Chondrocyte (in vitro differentiated cells): Measurements from ENCODE around the gene SMIM28. TPM values are rescaled to one million over a fixed set of nuclear protein-coding genes. Genes with fewer than 3 reads are reported as not detected.
"Not testable (repeated sequence)": the region's sequence is repeated elsewhere in the genome, so short reads cannot be mapped to it uniquely, and the experiment has no call there.

Experiments
- DNase-seq: peaks from one replicate; pipeline ENCODE4 v3.0.0; 2021; ENCODE audit warnings: mixed read lengths, low spot score
- H3K27ac Mint-ChIP-seq: one replicate; pipeline ENCODE4 v1.8.0; 2021; ENCODE audit warnings: mild to moderate bottlenecking, moderate library complexity, mixed read lengths; ENCODE audit not compliant: unreplicated experiment
- H3K27me3 Mint-ChIP-seq: 2 replicates; pipeline ENCODE4 v1.8.0; 2021; ENCODE audit warnings: low read depth, mixed read lengths
- H3K36me3 Mint-ChIP-seq: 2 replicates; pipeline ENCODE4 v1.8.0; 2021; ENCODE audit warnings: low read depth, mixed read lengths
- H3K4me1 Mint-ChIP-seq: 2 replicates; pipeline ENCODE4 v1.8.0; 2021; ENCODE audit warnings: low read depth, mild to moderate bottlenecking, mixed read lengths
- H3K4me3 Mint-ChIP-seq: one replicate; pipeline ENCODE4 v1.8.0; 2021; ENCODE audit warnings: mild to moderate bottlenecking, moderate library complexity, mixed read lengths; ENCODE audit not compliant: unreplicated experiment
- H3K9me3 Mint-ChIP-seq: 2 replicates; pipeline ENCODE4 v1.8.0; 2021; ENCODE audit warnings: low read depth, mixed read lengths
- total RNA-seq: library from RNA; stranded (reverse); gene quantifications from 3 replicates; pipeline ENCODE4 v1.2.1, GENCODE V29; 2021
- TF ChIP-seq, protein P1 (sequence below): fragments of 200-600 bp; sonication (generic); IDR thresholded peaks from 2 replicates; pipeline ENCODE4 v1.5.0; 2021; ENCODE audit warnings: antibody characterized with exemption, mild to moderate bottlenecking, moderate library complexity

The SMIM28 gene
- total RNA-seq, 1 donor from 2014 or later = not detected

DNA sequence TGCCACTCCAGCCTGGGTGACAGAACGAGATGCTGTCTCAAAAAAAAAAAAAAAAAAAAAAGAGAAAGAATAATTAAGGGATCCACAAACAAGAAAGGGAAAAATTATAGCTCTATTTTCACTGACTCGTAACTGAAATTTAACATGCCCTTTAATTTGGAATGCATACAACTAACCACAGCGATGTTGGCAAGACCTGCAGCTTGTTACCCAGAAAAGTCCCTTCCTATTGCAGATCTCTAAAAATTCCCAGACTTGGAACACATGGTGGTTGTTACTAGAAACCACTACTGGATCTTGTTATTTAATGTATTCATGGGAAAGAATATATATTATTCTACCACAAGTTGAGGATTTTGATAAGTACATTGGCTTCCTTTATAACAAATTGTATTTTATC lies 27.8 kb upstream of the SMIM28 start:
- H3K9me3 Mint-ChIP-seq = no peaks in the 10 kb centered on the region
- DNase-seq = no peak

GRCh38 chr6:138357928-138358327 lies 19.8 kb upstream of the SMIM28 start:
- Mint-ChIP-seq H3K9me3 (peaks cover 2% of the 10 kb centered on the region), H3K27me3 (peaks cover 3% of the 10 kb centered on the region), H3K36me3 (no peaks in the 10 kb centered on the region), H3K4me3 (no peak overlapping the region), H3K27ac (no peak overlapping the region), H3K4me1 (no peaks in the 10 kb centered on the region)
- TF ChIP-seq, protein P1, sequence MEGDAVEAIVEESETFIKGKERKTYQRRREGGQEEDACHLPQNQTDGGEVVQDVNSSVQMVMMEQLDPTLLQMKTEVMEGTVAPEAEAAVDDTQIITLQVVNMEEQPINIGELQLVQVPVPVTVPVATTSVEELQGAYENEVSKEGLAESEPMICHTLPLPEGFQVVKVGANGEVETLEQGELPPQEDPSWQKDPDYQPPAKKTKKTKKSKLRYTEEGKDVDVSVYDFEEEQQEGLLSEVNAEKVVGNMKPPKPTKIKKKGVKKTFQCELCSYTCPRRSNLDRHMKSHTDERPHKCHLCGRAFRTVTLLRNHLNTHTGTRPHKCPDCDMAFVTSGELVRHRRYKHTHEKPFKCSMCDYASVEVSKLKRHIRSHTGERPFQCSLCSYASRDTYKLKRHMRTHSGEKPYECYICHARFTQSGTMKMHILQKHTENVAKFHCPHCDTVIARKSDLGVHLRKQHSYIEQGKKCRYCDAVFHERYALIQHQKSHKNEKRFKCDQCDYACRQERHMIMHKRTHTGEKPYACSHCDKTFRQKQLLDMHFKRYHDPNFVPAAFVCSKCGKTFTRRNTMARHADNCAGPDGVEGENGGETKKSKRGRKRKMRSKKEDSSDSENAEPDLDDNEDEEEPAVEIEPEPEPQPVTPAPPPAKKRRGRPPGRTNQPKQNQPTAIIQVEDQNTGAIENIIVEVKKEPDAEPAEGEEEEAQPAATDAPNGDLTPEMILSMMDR = no peak
- DNase-seq = no peak

More for the DNA sequence above, 27.8 kb upstream of the SMIM28 start:
- Mint-ChIP-seq H3K27me3 (peaks cover 5% of the 10 kb centered on the region), H3K4me3 (no peak overlapping the region), H3K27ac (no peak overlapping the region), H3K36me3 (no peaks in the 10 kb centered on the region), H3K4me1 (peaks cover 10% of the 10 kb centered on the region)
- TF ChIP-seq, protein P1 = no peak

- H3K27ac Mint-ChIP-seq, H3K4me1 Mint-ChIP-seq, H3K4me3 Mint-ChIP-seq, H3K36me3 Mint-ChIP-seq, H3K9me3 Mint-ChIP-seq, DNase-seq: not testable (repeated sequence)
- peaks cover 14% of the 10 kb centered on the region for H3K27me3 Mint-ChIP-seq
Observed at GRCh38 chr6:138368684-138369083, 9.0 kb upstream of the SMIM28 start.

DNA sequence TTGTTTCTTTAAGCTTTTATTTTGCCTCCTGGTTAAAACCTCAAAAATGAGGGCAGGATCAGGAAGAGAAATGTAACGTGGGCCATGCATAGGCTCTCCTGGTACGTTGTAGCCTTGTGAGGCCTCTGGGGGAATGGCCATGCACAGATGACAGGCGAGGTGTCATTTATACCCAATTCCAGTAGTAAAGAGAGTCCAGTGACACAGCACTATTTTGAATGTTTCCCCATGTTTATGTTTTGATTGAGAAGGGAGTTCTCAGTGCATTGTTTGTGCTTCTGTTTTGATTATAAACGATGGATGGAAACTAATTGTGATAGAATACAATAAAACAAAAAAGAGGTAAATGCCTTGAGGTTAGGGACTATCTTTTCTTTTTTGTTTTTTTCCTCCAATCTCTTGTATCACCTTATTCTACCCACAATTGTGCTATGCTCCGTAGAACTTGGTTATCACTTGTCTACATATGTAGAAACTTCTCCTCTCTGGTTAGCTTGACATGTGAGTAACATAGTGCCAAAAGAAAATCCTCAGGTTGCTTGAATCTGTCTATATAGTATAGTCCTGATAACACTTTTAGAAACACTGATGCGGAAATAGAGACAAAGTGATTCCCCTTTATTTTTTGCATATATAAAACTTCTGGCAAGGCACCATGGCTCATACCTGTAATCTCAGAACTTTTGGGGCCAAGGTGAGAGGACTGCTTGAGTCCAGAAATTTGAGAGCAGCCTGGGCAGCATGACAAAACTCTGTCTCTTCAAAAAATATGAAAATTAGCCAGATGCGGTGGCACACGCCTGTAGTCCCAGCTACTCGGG lies 6.9 kb upstream of the SMIM28 start:
- DNase-seq = no peak
- Mint-ChIP-seq H3K27me3 (peaks cover 4% of the 10 kb centered on the region), H3K4me3 (no peak overlapping the region), H3K36me3 (peaks cover 4% of the 10 kb centered on the region), H3K4me1 (no peaks in the 10 kb centered on the region), H3K27ac (no peak overlapping the region), H3K9me3 (peaks cover 6% of the 10 kb centered on the region)
- TF ChIP-seq, protein P1 = no peak

DNA sequence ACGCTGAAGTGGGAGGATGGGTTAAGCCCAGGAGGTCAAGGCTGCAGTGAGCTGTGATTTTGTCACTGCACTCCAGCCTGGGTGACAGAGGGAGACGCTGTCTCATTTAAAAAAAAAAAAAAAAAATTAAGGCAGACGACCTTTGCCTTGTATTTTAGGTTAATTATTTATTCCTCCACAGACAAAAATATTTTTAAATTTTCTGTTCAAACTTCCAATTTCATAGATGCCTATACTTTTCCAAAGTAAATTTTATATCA lies 6.3 kb upstream of the SMIM28 start:
- TF ChIP-seq, protein P1 = no peak
- H3K36me3 Mint-ChIP-seq = peaks cover 4% of the 10 kb centered on the region
- no peak overlapping the region for H3K27ac Mint-ChIP-seq
- no peaks in the 10 kb centered on the region for H3K4me1 Mint-ChIP-seq
- H3K9me3 Mint-ChIP-seq = peaks cover 6% of the 10 kb centered on the region
- H3K27me3 Mint-ChIP-seq = peaks cover 3% of the 10 kb centered on the region
- H3K4me3 Mint-ChIP-seq = no peak overlapping the region
- DNase-seq = no peak

GRCh38 chr6:138371720-138372119 lies 6.0 kb upstream of the SMIM28 start:
- Mint-ChIP-seq H3K27ac (no peak overlapping the region), H3K4me3 (no peak overlapping the region), H3K27me3 (peaks cover 3% of the 10 kb centered on the region), H3K4me1 (no peaks in the 10 kb centered on the region), H3K36me3 (peaks cover 4% of the 10 kb centered on the region), H3K9me3 (peaks cover 6% of the 10 kb centered on the region)
- TF ChIP-seq, protein P1 = no peak
- no peak for DNase-seq
